C1 segment of cervical spinal cord (tissue), 14 donors: ENCODE measurements around the gene UBAC1.
A peak's percentile ranks its signal among the peaks of the same experiment; 100 is the strongest.
"Not testable (repeated sequence)": the region's sequence is repeated elsewhere in the genome, so short reads cannot be mapped to it uniquely, and the experiment has no call there.

Experiments used
- DNase-seq, 14 donors: peaks; one replicate each; lab custom pipeline; 2025; lab: John Stamatoyannopoulos, UW

The UBAC1 gene

DNA sequence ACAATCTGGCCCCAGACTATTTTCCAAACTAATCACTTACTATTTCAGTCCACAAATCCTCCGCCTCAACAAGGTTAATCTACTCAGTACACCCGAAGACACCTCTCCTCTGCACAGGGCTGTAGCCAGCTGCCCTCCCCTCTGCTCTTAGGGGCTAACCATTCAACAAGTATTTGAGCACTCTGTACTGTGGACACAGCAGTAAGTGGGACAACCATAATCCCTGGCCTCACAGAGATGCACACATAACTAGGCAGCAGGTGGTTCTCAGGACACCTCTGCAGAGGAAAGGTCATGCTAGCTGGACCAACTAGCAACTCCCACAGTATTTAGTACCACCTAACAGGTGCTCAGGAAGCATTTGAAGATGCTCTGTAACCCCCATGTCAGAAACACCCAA, 59.3 kb downstream of the UBAC1 start:
- DNase-seq: no peak

DNA sequence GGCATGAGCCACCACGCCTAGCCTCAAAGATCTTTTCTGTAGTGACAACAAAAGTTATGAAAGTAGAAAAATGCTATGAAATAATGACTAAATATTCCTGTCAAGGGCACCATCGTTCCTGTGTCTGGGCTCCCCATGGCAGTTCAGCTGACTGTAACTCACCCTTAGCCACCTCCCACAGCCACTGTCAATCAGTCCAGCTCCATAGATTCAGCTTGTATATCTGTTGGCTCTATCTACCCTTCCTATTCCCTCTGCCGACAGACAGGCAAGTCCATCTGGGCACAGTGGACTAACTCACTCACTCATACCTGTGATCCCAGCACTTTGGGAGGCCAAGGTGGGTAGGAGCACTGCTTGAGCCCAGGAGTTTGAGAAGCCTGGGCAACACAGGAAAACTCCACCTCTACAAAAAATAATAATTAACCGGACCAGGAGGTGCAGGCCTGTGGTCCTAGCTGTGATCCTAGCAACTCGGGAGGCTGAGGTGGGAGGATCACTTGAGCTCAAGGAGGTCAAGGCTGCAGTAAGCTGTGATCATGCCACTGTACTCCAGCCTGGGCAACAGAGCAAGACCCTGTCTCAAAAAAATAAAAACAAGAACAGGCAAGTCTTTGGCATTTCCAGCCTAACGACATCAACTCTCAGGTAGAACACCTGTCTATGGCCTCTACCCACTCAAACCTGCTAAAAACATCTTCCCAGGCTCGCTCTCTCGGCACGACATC, 60.0 kb downstream of the UBAC1 start:
- no peak for DNase-seq

DNA sequence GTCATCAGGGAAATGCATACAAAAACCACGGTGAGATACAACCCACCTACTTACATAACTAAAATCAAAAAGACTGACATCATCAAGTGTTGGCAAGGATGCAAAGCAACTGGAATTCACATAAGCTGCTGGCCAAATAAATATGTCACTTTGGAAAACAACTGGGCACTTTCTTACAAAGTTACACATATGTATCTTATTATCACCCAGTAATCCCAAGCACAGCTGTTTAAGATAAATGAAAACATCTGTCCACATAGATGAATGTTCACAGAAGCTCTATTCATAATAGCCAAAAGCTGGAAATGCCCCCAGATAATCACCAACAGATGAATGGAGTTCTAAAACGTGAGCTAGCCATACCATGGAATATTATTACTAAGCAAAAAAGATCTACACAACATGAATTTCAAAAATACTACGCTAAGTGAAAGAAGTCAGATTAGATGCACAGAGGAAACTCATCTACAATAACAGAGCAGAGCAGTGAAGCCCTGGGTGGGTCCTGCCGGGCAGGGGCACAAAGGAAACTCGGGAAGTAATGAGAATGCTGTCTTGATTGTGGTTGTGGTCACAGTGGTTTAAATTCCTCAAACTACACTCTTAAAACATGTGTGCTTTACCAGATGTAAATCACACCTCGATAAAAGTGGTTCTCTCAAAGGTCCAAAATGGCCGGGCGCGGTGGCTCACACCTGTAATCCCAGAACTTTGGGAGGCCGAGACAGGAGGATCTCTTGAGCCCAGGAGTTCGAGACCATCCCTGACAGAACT, 62.4 kb downstream of the UBAC1 start:
- DNase-seq: no peak

DNA sequence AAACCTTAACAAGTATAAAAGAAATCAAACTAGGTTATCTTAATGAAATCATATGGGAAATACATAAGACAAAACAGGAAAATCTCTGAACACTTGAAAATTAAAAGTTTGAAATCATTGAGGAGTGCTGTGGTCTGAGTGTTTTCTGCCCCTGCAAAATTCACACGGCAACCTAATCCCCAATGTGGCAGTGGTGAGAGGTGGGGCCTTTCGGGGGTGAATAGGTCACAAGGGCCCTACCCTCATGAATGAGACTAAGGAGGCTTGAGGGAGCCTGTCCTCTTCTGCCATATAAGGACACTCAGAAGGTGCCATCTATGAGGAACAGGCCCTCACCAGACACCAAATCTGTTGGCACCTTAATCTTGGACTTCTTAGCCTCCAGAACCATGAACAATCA, 64.5 kb downstream of the UBAC1 start:
- no peak for DNase-seq

- no peak for DNase-seq
Measured at GRCh38 chr9:135896205-135896604, 65.0 kb downstream of the UBAC1 start.

- DNase-seq: no peak
Measured at GRCh38 chr9:135895202-135895848, 65.8 kb downstream of the UBAC1 start.

GRCh38 chr9:135893104-135893503, 68.1 kb downstream of the UBAC1 start:
- DNase-seq: no peak

DNA sequence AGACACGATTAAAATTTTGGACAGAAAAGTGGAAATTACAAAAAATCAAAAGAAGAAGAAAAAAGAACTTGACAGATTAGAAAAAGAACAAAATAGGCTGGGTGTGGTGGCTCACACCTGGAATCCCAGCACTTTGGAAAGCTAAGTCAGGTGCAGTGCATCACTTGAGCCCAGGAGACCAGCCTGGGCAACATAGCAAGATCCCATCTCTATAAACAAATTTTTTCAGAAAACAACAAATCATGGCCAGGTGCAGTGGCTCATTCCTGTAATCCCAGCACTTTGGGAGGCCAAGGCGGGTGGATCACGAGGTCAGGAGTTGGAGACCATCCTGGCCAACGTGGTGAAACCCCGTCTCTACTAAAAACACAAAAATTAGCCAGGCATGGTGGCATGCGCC, 68.8 kb downstream of the UBAC1 start:
- DNase-seq: not testable (repeated sequence)

GRCh38 chr9:135891027-135891631, 70.0 kb downstream of the UBAC1 start:
- no peak for DNase-seq

DNA sequence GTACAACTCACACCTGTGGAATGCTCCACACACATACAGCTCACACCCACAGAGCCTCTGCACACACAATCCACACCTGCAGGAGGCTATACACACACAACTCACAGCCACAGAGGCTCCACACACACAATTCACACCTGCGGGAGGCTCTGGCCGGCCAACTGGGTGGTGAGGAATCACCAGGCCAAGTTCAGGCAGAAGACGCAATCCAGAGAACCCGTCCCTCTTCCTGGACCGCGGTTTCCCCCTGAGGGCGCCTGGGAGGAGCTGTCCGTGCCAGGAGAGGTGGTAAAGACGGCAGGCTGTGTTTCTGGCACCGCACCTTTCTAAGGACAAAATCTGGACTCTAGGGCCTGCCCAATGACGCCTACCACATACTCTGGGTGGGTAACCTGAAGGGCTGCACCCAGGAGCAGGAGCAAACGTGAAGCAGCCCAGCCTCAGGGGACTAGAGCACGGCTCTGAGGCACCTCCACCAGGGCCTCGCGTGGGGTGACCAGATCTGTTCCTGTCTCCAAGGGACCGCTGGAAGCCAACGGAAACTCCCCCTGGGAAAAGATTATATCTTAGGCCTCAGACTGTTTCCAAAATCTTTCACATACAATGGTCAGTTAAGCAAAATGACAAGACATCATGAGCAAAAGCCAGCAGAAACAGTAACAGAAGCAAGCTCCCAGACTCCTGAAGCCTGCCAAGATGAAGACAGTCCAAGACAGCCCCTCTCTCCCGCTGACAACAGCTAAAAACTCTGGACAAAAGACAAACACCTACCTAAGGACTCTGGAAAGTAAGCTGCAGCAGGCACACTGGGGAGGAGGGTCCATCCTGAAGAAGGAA, 70.8 kb downstream of the UBAC1 start:
- no peak for DNase-seq

DNA sequence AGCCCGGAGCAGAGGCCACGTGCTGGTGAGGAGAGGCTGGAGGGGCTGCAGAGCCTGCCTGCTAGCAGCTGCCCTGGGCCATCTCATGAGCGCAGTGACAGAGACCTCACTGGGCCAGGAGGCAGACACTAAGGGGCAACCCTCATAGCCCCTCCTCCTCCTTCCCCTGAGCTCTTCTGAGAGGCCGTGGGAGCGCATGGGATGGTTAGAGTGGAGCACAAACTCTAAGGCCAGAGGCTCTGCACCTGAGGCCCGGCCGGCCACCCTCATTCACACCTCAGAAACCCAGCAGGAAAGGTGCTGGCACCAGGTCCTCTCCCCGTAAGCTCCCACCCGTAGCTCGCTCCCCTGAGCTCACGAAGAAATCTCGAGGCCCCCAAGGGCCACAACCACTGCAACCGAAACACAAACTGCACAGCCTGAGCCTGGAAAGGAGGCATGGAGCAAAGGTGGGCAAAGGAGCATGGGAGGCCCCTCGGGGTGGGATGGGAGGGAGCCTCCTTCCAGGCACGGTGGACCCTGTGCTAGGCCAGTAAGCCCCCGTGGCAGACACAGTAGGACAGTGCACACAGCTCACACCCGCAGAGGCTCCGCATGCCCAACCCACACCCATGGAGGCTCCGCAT, 71.5 kb downstream of the UBAC1 start:
- no peak for DNase-seq

DNA sequence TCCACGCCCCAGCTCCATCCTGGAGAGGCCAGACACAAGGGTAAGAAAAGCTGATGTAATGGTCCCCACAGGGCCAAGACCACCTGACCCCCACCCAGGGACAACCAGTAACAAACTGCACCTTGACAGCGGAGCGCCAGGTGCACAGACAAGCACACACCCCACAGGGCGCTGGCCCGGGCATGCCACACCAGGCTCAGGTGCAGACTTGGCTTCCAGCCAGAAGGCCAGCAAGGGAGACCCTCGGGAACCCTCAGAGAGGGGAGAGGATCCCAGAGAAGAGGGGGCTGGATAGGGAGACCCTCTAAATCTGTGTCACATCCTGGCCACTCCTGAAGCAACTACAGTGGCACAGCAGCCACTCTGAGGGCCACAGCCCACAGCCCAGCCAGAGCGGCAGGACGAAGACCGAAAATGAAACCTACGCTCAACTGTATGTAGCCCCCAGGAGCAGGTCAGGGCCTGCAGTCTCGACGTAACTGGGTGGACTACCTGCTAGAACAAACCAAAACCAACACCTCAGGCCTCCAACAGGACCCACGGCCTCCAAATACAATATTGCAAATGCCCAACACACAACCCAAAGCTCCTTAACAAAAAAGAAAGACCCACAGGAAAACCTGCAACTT, 72.3 kb downstream of the UBAC1 start:
- no peak for DNase-seq

DNA sequence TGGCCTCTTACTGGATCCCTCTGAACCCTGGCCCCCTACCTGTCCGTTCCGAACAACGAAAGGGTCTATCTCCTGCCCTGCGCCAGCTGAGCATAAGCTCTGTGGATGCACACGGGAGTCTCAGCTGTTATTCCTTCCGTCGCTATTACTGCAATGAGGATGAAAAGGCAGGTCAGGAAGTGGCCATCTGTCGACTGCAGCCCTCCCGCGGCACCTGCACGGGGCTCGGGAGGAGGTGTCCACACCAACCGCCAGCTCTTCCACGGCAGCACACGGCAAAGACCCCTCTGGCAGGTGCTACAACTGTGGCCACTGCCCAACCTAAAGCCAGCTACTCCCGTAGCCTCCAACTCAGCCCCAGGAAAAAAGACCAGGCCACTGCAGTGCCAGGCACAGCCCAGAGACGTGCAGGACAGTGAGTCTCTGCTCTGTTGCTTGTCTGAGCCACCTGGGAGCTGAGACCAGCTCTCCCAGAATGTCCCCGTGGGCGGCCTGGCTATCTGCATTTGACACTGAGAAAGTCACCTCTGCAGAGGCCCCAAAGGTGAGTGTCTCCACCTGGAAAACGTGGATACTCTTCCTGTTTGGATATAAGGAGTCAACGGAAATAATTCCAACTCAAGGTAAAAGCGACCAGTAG, 72.9 kb downstream of the UBAC1 start:
- peak in 1 of 14 donors; percentile 72 for DNase-seq

DNA sequence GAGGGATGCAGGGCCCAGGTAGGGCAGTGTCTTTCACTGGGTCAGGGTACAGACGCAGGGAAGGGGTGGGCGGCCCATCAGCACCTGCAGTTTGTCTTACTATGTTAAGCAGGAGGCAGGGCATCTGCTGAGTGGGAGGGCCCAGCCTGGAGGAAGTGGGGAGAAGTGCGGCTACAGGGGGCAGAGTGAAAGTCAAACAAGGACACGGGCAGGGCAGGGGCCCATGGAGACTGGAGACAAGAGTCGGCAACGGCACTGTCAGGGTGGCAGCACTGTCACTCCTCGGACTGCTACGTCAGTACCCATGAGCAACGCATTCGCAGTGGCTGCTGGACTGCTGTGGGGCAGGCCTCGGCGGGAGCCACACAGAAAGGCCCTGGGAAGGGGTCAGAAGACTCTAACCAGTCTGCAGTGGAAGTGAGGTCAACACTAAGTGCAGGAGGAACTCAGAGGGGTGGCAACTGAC, 73.6 kb downstream of the UBAC1 start:
- peak in 5 of 14 donors; percentile 39 to 64 (median 56) for DNase-seq

DNA sequence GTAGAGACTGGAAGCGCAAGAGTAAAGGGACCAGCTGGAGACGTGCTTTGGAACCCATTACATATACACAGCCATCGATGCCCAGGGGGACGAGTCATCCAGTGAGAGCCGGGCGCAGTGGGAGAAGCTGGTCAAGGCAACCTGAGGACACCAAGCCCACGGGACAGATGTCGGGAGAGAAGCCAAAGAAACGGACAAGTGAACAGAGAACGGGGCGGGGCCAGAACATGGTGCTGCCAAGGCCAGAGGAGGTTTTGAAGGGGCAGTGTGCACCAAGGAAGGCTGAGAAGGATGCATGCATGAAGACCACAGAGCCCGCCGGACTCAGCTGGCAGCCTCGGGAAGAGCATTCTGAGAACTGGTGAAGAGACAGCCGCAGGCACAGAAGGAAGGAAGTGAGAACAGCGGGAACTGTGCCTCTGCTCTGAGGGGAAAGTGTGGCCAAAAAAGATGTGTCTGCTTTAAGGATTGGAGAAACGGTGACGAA, 74.1 kb downstream of the UBAC1 start:
- peak in 9 of 14 donors; percentile 34 to 77 (median 67) for DNase-seq

- DNase-seq: peak in 6 of 14 donors; percentile 40 to 77 (median 67)
Measured at GRCh38 chr9:135886147-135886981, 74.8 kb downstream of the UBAC1 start.

- no peak for DNase-seq
Measured at GRCh38 chr9:135885100-135885853, 75.9 kb downstream of the UBAC1 start.
